GM12865 (cell line): ENCODE results near the gene B4GALT6.

Experiments used
- DNase-seq: peaks from one replicate; pipeline ENCODE4 v3.0.0; 2010; ENCODE audit warnings: low read depth
- H3K4me3 ChIP-seq: 2 replicates; pipeline ENCODE4 v1.5.1; 2011; ENCODE audit warnings: mild to moderate bottlenecking, low read depth, low read length, control low read depth
- CTCF ChIP-seq: IDR thresholded peaks from 2 replicates; pipeline ENCODE4 v1.5.1; 2011; ENCODE audit warnings: low read length, control low read depth, low read depth, inconsistent platforms; ENCODE audit not compliant: insufficient read depth; ENCODE audit errors: missing control alignments

B4GALT6 gene

GRCh38 chr18:31626409-31626808, 58.0 kb downstream of the B4GALT6 start:
- H3K4me3 ChIP-seq: no peak overlapping the region
- DNase-seq: no peak
- TF ChIP-seq CTCF: no peak

- H3K4me3 ChIP-seq: no peak overlapping the region
- no peak for DNase-seq
- TF ChIP-seq CTCF: no peak
Observed at GRCh38 chr18:31624892-31625640, 59.3 kb downstream of the B4GALT6 start.

- no peak for TF ChIP-seq CTCF
- DNase-seq: no peak
- no peak overlapping the region for H3K4me3 ChIP-seq
Observed at GRCh38 chr18:31619291-31619690, 65.1 kb downstream of the B4GALT6 start.

- no peak for TF ChIP-seq CTCF
Observed at GRCh38 chr18:31618801-31619200, 65.6 kb downstream of the B4GALT6 start.

GRCh38 chr18:31617031-31617717, 67.2 kb downstream of the B4GALT6 start:
- DNase-seq: no peak
- H3K4me3 ChIP-seq: no peak overlapping the region
- no peak for TF ChIP-seq CTCF

More at GRCh38 chr18:31618801-31619200, 65.6 kb downstream of the B4GALT6 start:
- no peak overlapping the region for H3K4me3 ChIP-seq
- no peak for DNase-seq

GRCh38 chr18:31616586-31616985, 67.8 kb downstream of the B4GALT6 start:
- no peak for DNase-seq
- no peak overlapping the region for H3K4me3 ChIP-seq
- TF ChIP-seq CTCF: no peak

- H3K4me3 ChIP-seq: no peak overlapping the region
- no peak for TF ChIP-seq CTCF
- no peak for DNase-seq
Observed at GRCh38 chr18:31614044-31614443, 70.3 kb downstream of the B4GALT6 start.
